GM18861 (cell line): ENCODE measurements around the gene OLFM1.

Source experiments
- ATAC-seq: cut with Tn5 transposase; IDR thresholded peaks from one replicate; pipeline ENCODE4 v1.9.1; 2021; ENCODE audit not compliant: unreplicated experiment

Gene OLFM1

GRCh38 chr9:135076143-135076875, 11.2 kb upstream of the OLFM1 start:
- no peak for ATAC-seq

GRCh38 chr9:135076876-135077430, 10.5 kb upstream of the OLFM1 start:
- ATAC-seq, result no peak

- no peak for ATAC-seq
Measured at GRCh38 chr9:135077497-135078200, 9.8 kb upstream of the OLFM1 start.

- no peak for ATAC-seq
Measured at GRCh38 chr9:135078361-135078821, 9.1 kb upstream of the OLFM1 start.

GRCh38 chr9:135079018-135079417, 8.4 kb upstream of the OLFM1 start:
- no peak for ATAC-seq

GRCh38 chr9:135079676-135080075, 7.8 kb upstream of the OLFM1 start:
- ATAC-seq, result no peak

GRCh38 chr9:135080286-135081263, 6.9 kb upstream of the OLFM1 start:
- no peak for ATAC-seq

GRCh38 chr9:135081264-135081660, 6.2 kb upstream of the OLFM1 start:
- ATAC-seq, result no peak

- ATAC-seq, result no peak
Measured at GRCh38 chr9:135081731-135082130, 5.7 kb upstream of the OLFM1 start.

GRCh38 chr9:135082536-135082935, 4.9 kb upstream of the OLFM1 start:
- no peak for ATAC-seq

GRCh38 chr9:135083241-135083810, 4.1 kb upstream of the OLFM1 start:
- ATAC-seq, result no peak

GRCh38 chr9:135083831-135084230, 3.6 kb upstream of the OLFM1 start:
- no peak for ATAC-seq

GRCh38 chr9:135084262-135084661, 3.2 kb upstream of the OLFM1 start:
- ATAC-seq, result no peak

- ATAC-seq, result no peak
Measured at GRCh38 chr9:135084881-135085760, 2.3 kb upstream of the OLFM1 start.

GRCh38 chr9:135085830-135086546, 1.5 kb upstream of the OLFM1 start:
- no peak for ATAC-seq

- no peak for ATAC-seq
Measured at GRCh38 chr9:135086597-135087488, 625 bp upstream of the OLFM1 start.

GRCh38 chr9:135087899-135088347, 455 bp downstream of the OLFM1 start:
- no peak for ATAC-seq
